ENCODE data around the gene TBXT. TPM values are rescaled to one million over a fixed set of nuclear protein-coding genes. Genes with fewer than 3 reads are reported as not detected.
"Not testable (repeated sequence)": the region's sequence is repeated elsewhere in the genome, so short reads cannot be mapped to it uniquely, and the experiment has no call there.

TBXT gene
- total RNA-seq, 2 experiments from 2014 or later: not detected

- H3K27me3 Mint-ChIP-seq (ENCODE audit: low read depth): no peaks in the 10 kb centered on the region
- no peak overlapping the region for H3K27ac Mint-ChIP-seq
- CTCF ChIA-PET: no interaction called here
- no peak for DNase-seq
- no peaks in the 10 kb centered on the region for H3K4me1 Mint-ChIP-seq (ENCODE audit: low read depth)
- H3K36me3 Mint-ChIP-seq (ENCODE audit: low read depth): no peaks in the 10 kb centered on the region
- H3K4me3 Mint-ChIP-seq: no peak overlapping the region
- intact Hi-C loops (cut with micrococcal nuclease): no loop called here
- H3K9me3 Mint-ChIP-seq: no peaks in the 10 kb centered on the region
These were observed 27.5 kb upstream of the TBXT start for GRCh38 chr6:166194914-166195859.

- Mint-ChIP-seq H3K9me3 (no peaks in the 10 kb centered on the region), H3K4me3 (no peak overlapping the region), H3K27me3 (ENCODE audit: low read depth) (peaks cover 3% of the 10 kb centered on the region), H3K36me3 (ENCODE audit: low read depth) (no peaks in the 10 kb centered on the region), H3K4me1 (ENCODE audit: low read depth) (no peaks in the 10 kb centered on the region), H3K27ac (no peak overlapping the region)
- intact Hi-C loops (cut with micrococcal nuclease): no loop called here
- CTCF ChIA-PET: no interaction called here
- DNase-seq: no peak
These were observed 24.9 kb upstream of the TBXT start for GRCh38 chr6:166192557-166192956.

GRCh38 chr6:166192136-166192535 is 24.5 kb upstream of the TBXT start:
- intact Hi-C loops (cut with micrococcal nuclease): no loop called here
- Mint-ChIP-seq H3K9me3 (no peaks in the 10 kb centered on the region), H3K27me3 (ENCODE audit: low read depth) (peaks cover 3% of the 10 kb centered on the region), H3K36me3 (ENCODE audit: low read depth) (no peaks in the 10 kb centered on the region), H3K4me1 (ENCODE audit: low read depth) (no peaks in the 10 kb centered on the region), H3K4me3 (no peak overlapping the region), H3K27ac (no peak overlapping the region)
- CTCF ChIA-PET: no interaction called here
- no peak for DNase-seq

DNA sequence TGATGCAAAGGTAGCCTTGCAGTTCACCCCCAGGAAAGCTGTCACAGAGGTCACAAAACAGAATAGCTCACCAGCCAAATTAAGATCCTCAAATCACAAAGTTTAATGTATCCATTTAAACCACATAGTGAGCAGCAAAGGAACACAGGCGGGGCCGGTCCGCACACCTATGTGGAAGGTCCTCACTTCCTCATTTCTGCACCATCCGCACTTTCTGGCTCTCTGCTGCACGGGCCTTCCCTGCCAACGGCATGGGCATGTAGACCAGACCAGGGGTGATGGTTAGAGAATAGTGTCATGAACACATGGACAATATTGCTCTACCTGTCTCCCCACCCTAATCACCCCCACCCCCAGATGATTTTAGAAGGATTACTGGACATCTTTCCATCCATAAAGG is 12.1 kb upstream of the TBXT start:
- DNase-seq: no peak
- CTCF ChIA-PET: no interaction called here
- intact Hi-C loops (cut with micrococcal nuclease): no loop called here
- H3K27ac Mint-ChIP-seq: no peak overlapping the region
- no peak overlapping the region for H3K4me3 Mint-ChIP-seq
- no peaks in the 10 kb centered on the region for H3K36me3 Mint-ChIP-seq (ENCODE audit: low read depth)
- peaks cover 3% of the 10 kb centered on the region for H3K27me3 Mint-ChIP-seq (ENCODE audit: low read depth)
- no peaks in the 10 kb centered on the region for H3K9me3 Mint-ChIP-seq
- no peaks in the 10 kb centered on the region for H3K4me1 Mint-ChIP-seq (ENCODE audit: low read depth)

DNA sequence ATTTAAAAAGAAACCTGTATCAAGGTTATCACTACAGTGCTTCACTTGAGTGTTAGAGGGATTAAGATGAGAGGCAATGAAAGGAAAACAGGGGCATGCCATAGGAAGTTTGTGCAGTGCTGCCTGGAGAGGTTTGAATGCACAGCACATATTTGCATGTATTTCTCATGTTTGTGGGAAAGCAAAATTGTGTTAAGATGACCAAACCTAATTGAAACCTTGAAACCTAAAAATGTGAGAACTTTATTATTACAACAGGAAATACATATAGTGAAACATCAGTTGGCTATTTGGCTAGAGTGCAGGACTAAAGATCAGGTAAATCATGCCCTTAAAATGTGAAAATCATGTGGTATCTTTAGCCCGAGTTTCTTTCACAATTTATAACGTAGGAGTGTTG is 8.5 kb upstream of the TBXT start:
- H3K4me1 Mint-ChIP-seq (ENCODE audit: low read depth): no peaks in the 10 kb centered on the region
- CTCF ChIA-PET: interaction anchor here (0.6 kb wide), 1 partner anchor 193 kb away, joined by 6 read pairs; no protein-coding TSS in a partner anchor
- no peak overlapping the region for H3K4me3 Mint-ChIP-seq

GRCh38 chr6:166175093-166175492 is 7.4 kb upstream of the TBXT start:
- H3K9me3 Mint-ChIP-seq; intact Hi-C loops (cut with micrococcal nuclease); H3K27ac Mint-ChIP-seq; H3K4me3 Mint-ChIP-seq; H3K4me1 Mint-ChIP-seq (ENCODE audit: low read depth); H3K27me3 Mint-ChIP-seq (ENCODE audit: low read depth); DNase-seq; CTCF ChIA-PET; H3K36me3 Mint-ChIP-seq (ENCODE audit: low read depth): not testable (repeated sequence)

More for the DNA sequence above, 8.5 kb upstream of the TBXT start:
- H3K27me3 Mint-ChIP-seq (ENCODE audit: low read depth): peaks cover 3% of the 10 kb centered on the region
- no peaks in the 10 kb centered on the region for H3K9me3 Mint-ChIP-seq
- no peak overlapping the region for H3K27ac Mint-ChIP-seq
- DNase-seq: no peak
- H3K36me3 Mint-ChIP-seq (ENCODE audit: low read depth): no peaks in the 10 kb centered on the region
- intact Hi-C loops (cut with micrococcal nuclease): no loop called here

- CTCF ChIA-PET: no interaction called here
- H3K36me3 Mint-ChIP-seq (ENCODE audit: low read depth): no peaks in the 10 kb centered on the region
- H3K4me3 Mint-ChIP-seq: no peak overlapping the region
- H3K4me1 Mint-ChIP-seq (ENCODE audit: low read depth): no peaks in the 10 kb centered on the region
- intact Hi-C loops (cut with micrococcal nuclease): no loop called here
- H3K9me3 Mint-ChIP-seq: no peaks in the 10 kb centered on the region
- H3K27ac Mint-ChIP-seq: no peak overlapping the region
- DNase-seq: no peak
- peaks cover 14% of the 10 kb centered on the region for H3K27me3 Mint-ChIP-seq (ENCODE audit: low read depth)
These were observed 6.4 kb upstream of the TBXT start for GRCh38 chr6:166174031-166174430.

DNA sequence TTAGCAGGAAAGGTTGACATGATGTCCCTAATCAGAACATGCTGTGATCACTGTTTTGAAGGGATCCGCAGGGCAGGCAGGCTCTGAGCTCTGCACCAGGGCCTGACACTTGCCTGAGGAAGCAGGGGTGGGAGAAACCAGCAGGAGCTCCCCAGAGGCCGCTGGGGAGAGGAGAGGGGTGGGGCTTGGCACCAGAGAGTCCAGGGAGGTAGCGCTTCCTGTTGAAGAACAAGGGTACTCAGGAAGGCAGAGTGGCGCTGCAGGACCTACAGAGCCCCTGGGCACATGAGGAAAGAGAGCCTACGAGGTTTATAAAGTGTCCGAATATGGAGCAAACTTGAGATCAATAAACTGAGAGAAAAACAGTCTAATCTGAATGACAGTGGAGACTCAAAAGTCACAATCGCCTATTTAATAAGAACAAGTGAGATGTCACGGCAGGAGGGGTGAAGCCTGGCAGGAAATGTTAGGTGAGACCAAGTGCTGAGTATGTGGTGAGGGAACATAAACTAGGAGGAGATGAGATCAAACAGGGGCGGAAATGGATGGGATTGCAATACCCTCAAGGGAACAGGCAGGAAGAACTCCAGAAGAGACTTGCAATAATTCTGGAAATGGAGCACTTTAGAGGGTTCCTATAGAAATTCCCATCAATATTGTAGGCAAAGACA is 5.8 kb upstream of the TBXT start:
- Mint-ChIP-seq H3K27ac (no peak overlapping the region), H3K27me3 (ENCODE audit: low read depth) (peaks cover 19% of the 10 kb centered on the region), H3K9me3 (no peaks in the 10 kb centered on the region), H3K4me3 (no peak overlapping the region), H3K36me3 (ENCODE audit: low read depth) (no peaks in the 10 kb centered on the region), H3K4me1 (ENCODE audit: low read depth) (peaks cover 3% of the 10 kb centered on the region)
- intact Hi-C loops (cut with micrococcal nuclease): no loop called here
- CTCF ChIA-PET: no interaction called here
- no peak for DNase-seq

GRCh38 chr6:166172546-166172945 is 4.9 kb upstream of the TBXT start:
- DNase-seq: no peak
- Mint-ChIP-seq H3K36me3 (ENCODE audit: low read depth) (no peaks in the 10 kb centered on the region), H3K4me3 (no peak overlapping the region), H3K27ac (no peak overlapping the region), H3K27me3 (ENCODE audit: low read depth) (peaks cover 22% of the 10 kb centered on the region), H3K4me1 (ENCODE audit: low read depth) (peaks cover 6% of the 10 kb centered on the region), H3K9me3 (no peaks in the 10 kb centered on the region)
- CTCF ChIA-PET: no interaction called here
- intact Hi-C loops (cut with micrococcal nuclease): no loop called here

DNA sequence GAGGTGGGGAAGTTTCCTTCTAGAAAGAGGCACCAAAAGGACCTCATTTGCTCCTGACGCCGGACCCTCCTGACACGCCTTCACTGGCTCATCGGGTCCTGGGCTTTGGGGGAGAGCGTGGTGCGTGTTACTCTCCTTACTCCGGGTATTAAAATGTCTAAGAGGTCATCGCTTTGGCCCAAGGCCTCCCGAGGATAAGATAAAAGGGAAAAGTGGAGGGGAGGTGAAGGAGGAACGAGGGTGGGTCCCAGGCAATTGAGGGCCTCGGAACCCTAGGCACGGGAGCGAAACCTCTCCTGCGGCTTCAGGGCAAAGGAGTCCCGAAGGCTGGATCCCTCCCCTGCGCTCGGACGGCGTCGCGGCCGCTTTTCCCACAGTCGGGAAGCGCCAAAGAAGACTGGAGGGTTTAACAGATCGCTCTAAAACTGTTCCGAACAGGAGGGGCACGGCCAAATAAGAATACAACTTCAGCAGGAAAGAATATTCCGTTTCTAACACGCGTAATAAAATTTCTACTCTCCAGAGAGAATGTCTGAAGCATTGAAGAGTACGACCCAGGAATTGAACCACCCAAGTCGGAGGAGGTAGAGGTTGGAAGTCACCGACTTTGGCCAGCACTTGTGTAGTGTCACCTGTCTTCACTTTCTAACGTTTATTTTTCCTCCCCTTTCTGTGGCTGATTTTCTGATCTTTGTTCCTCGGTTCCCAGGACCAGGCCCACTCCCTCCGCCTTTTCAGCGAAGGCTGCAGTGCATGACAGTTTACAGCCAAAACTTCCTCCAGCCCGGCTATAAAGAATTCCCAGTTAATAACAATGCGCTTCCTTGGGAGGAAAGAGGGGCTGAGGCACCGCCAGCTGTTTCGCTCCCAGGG is 2.1 kb upstream of the TBXT start:
- intact Hi-C loops (cut with micrococcal nuclease): loop anchor here (10.0 kb wide), 1 partner anchor 215 kb away; the partner anchor contains the start of gene MPC1
- Mint-ChIP-seq H3K4me1 (ENCODE audit: low read depth) (peaks cover 7% of the 10 kb centered on the region), H3K9me3 (no peaks in the 10 kb centered on the region), H3K27me3 (ENCODE audit: low read depth) (peaks cover 43% of the 10 kb centered on the region), H3K4me3 (no peak overlapping the region), H3K36me3 (ENCODE audit: low read depth) (no peaks in the 10 kb centered on the region), H3K27ac (peak overlapping the region; percentile 37)
- DNase-seq: no peak
- CTCF ChIA-PET: no interaction called here

DNA sequence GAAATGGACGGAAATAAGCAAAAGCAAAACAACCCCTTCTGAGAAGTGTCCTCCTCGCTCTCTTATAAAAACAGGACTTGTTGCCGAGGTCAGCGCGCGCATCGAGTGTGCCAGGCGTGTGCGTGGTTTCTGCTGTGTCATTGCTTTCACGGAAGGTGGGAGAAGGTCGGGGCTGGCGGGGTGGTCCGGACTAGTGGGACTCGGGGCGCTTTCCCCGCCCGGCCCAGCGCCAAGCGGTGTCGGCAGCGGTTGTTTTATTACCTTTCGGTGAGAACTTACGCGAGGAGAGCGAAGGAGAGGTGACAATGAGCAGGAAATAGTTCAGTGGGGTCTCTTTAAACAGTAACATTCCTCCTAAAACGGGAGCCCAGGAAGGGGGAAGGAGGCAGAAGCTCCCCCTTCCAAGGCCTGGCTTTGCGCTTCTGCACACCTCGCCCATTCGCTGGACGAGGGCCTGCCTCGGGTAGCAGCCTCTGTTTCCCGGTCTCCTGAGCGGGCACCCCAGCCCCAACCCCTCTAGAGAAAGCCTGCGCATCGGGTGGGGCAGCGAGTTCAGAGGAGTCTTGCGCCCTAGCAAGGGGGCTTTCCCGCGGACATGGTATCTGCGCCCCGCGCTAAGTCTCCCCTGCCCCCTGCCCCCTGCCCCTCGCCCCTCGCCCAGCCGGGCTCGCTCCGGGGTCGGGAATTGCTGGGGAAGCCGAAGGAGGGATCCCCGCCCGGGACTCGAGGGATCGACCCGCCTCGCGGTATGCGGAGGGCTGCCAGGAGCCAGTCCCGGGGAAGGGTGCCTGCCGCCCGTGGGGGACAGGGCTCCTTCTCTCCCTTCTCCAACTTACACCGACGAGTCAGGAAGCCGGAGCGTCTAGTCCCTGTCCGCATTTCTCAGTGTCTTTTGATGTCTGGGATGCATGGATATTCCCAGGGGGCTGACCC is 1.2 kb upstream of the TBXT start:
- CTCF ChIA-PET: no interaction called here
- peaks cover 7% of the 10 kb centered on the region for H3K4me1 Mint-ChIP-seq (ENCODE audit: low read depth)
- no peak overlapping the region for H3K27ac Mint-ChIP-seq
- no peaks in the 10 kb centered on the region for H3K9me3 Mint-ChIP-seq
- DNase-seq: no peak
- peak overlapping the region; percentile 70 for H3K4me3 Mint-ChIP-seq
- peaks cover 51% of the 10 kb centered on the region for H3K27me3 Mint-ChIP-seq (ENCODE audit: low read depth)
- no peaks in the 10 kb centered on the region for H3K36me3 Mint-ChIP-seq (ENCODE audit: low read depth)
- intact Hi-C loops (cut with micrococcal nuclease): loop anchor here (10.0 kb wide), 1 partner anchor 216 kb away; the partner anchor contains the start of gene MPC1

All from activated naive CD4-positive, alpha-beta T cell treated with anti-CD3 and anti-CD28 coated beads for 36 hours (primary cell).